AG04450 (cell line): ENCODE data around the gene ARHGEF12. TPM values are rescaled to one million over a fixed set of nuclear protein-coding genes. Genes with fewer than 3 reads are reported as not detected.

Experiments used
- CTCF ChIA-PET: fragments of 300-600, 350-600 bp; formaldehyde crosslinking; extraction: SDS; loops from one replicate; lab custom pipeline; 2022; ENCODE audit warnings: antibody characterized with exemption, inconsistent platforms; lab: Charles Lee
- POLR2A ChIA-PET: fragments of 350-600 bp; formaldehyde crosslinking; extraction: SDS; loops from one replicate; lab custom pipeline; 2021; ENCODE audit warnings: antibody characterized with exemption, inconsistent platforms; lab: Yijun Ruan, JAX
- DNase-seq: peaks from one replicate; pipeline ENCODE4 v3.0.0-alpha.2; 2011; ENCODE audit warnings: low read depth, low spot score
- H3K27ac ChIP-seq: one replicate; pipeline ENCODE4 v1.5.1; 2012; ENCODE audit warnings: low read depth, low read length, control low read depth
- H3K27me3 ChIP-seq: one replicate; pipeline ENCODE4 v1.6.0; 2012; ENCODE audit warnings: low read length; ENCODE audit not compliant: control insufficient read depth, insufficient read depth
- H3K4me3 ChIP-seq: 2 replicates; pipeline ENCODE4 v1.5.1; 2011; ENCODE audit warnings: mild to moderate bottlenecking, low read depth, low read length, control low read depth
- H3K9me3 ChIP-seq: 2 replicates; pipeline ENCODE4 v1.5.1; 2012; ENCODE audit warnings: low read length; ENCODE audit not compliant: control insufficient read depth, insufficient read depth
- CTCF ChIP-seq: IDR thresholded peaks from 2 replicates; pipeline ENCODE4 v1.5.1; 2011; ENCODE audit warnings: low read depth, low read length, control low read depth, inconsistent platforms
- polyA plus RNA-seq: library from polyadenylated mRNA; depleted of rRNA; stranded (reverse); fragments of >200 nt; gene quantifications from 2 replicates; pipeline ENCODE4 v1.2.3, GENCODE V29; 2011; rRNA removed
- small RNA-seq: library from RNA; depleted of rRNA; stranded (forward); fragments of <200 nt; gene quantifications from one replicate; pipeline ENCODE3, GENCODE V24; 2012; ENCODE audit warnings: low read depth; ENCODE audit not compliant: insufficient read length

ARHGEF12 gene
- polyA plus RNA-seq, 1 experiment, result 64.8 TPM

- no peak for DNase-seq
- POLR2A ChIA-PET, result no interaction called here
- Histone ChIP-seq H3K27ac (no peak overlapping the region), H3K27me3 (no peaks in the 10 kb centered on the region), H3K4me3 (no peak overlapping the region), H3K9me3 (no peaks in the 10 kb centered on the region)
- CTCF ChIA-PET, result no interaction called here
- no peak for TF ChIP-seq CTCF
Measured at GRCh38 chr11:120538707-120539106, 202.5 kb downstream of the ARHGEF12 start.

Small RNAs within 50 kb of the gene (small RNA-seq; reads per million reads assigned to genes)
- gene RF00100, result 4.3 reads per million, percentile 43 among the genes with 10 or more reads in this experiment

Other genes with a start within 250 kb of the ARHGEF12 start
- 0.07 TPM in 1 of 2 replicates, not detected in the other for gene TRIM29, start 198.3 kb upstream of the ARHGEF12 start, polyA plus RNA-seq
- 26.6 and 37.0 TPM in 2 replicates for gene OAF, start 125.4 kb upstream of the ARHGEF12 start, polyA plus RNA-seq
- 0.05 TPM in 1 of 2 replicates, not detected in the other for gene POU2F3, start 96.3 kb upstream of the ARHGEF12 start, polyA plus RNA-seq
- gene TLCD5, start 11.1 kb upstream of the ARHGEF12 start, polyA plus RNA-seq, result 13.6 and 14.9 TPM in 2 replicates
- 0.55 and 0.68 TPM in 2 replicates for gene GRIK4, start 175.3 kb downstream of the ARHGEF12 start, polyA plus RNA-seq